Activated gamma-delta T cell treated with Interleukin-2 at 50 U/mL for 16 hours (primary cell): ENCODE measurements around the gene EML4.
"Not testable (repeated sequence)": the region's sequence is repeated elsewhere in the genome, so short reads cannot be mapped to it uniquely, and the experiment has no call there.

Source experiments
- DNase-seq: peaks from one replicate; pipeline ENCODE4 v3.0.0-alpha.2; 2020

EML4 gene

DNA sequence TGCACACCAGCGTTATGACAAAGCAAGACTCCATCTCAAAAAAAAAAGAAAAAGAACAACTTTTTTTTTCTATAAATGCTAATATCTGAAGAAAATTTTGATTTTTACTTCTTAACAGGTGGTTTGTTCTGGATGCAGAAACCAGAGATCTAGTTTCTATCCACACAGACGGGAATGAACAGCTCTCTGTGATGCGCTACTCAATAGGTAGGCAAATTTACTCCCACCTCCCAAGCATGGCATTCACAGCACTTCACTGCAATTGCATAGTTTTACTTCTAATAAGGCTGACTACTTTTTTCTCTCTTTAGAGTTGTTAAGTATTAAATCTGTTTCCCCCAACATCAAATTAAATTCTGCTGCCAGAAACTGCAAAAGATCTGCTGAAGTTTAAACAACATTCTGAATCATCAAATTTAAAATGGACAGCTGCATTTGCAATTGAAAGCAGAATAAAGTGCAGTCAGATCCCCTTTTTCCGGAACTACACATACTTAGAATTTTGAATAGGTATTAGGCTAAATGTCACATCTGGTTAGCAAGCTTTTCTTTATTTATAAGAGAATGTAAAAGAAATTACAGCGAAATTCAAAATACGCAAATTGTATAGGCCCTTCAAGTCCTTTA is 146.8 kb downstream of the EML4 start:
- DNase-seq = no peak

DNA sequence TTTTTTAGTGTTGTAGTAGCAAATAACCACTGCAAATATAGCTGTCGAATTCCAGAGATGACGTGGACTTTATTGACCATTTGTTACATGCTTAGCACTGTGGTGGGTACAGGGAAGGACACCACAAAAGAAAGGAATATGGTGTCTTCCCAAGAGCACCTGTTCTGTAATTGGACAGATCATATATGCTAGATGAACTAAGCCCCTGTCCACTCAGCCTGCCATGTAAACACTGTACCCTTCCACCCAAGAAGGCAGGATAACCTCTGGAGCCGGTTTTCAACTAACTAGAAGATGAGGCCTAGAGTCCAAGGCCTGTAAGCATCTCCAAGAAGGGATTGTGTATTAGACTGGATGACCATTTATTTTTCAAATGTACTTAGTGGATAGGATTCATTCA is 147.8 kb downstream of the EML4 start:
- DNase-seq = no peak

DNA sequence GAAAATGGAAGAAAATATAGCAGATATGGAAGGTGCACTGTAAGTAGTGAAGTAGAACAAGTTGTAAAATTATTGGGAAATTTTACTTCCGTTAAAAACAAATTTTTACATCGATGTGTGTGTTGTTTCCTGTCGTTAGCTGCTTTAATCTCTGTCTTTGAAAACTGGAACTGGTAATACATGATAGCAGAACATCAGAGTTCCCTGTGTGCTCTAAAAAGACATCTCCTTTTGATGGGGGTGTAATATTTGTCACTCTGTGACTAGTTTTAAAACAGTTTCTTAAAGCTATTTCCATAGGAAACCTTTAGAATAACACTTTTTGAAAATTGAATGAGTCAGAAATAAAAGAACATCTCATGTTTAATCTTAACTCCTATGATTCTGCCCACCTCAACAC is 148.3 kb downstream of the EML4 start:
- DNase-seq = no peak

DNA sequence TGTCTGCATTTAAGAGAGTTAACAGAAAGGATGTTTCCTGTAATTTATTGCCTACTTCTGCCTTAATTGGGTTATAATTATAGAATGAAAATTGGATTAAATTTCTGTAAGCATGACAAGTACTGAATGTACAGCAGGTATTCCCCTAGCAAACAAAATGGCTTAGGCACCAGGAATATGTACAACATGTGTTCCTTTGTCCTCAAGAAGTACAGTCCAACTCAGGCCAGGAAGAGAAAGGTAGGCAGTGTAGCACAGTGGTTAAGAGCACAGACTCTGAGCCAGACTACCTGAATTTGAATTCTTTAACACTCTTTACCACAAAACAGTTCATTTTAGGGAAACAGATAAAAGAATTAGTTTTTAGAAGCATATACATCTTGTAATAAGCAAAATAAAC is 148.8 kb downstream of the EML4 start:
- DNase-seq = no peak

DNA sequence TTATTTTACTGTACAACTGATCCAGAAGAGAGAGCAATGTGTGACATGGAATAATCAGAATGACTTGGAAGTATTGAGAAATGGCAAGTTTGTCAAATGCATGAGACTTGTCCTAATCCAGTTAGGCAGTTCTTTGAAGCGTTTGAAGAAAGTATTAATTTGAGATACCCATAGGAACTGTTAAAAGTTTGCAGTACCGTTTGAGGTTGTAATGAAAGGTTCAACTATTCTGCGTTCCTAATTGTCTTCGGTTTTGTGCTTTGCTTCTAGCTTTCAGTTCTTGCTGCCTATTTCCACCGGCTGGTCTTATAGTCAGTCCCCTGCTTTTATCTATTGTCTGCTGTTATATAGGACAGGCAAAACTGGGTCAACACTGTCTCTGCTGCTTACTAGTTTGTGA is 150.1 kb downstream of the EML4 start:
- DNase-seq = no peak

DNA sequence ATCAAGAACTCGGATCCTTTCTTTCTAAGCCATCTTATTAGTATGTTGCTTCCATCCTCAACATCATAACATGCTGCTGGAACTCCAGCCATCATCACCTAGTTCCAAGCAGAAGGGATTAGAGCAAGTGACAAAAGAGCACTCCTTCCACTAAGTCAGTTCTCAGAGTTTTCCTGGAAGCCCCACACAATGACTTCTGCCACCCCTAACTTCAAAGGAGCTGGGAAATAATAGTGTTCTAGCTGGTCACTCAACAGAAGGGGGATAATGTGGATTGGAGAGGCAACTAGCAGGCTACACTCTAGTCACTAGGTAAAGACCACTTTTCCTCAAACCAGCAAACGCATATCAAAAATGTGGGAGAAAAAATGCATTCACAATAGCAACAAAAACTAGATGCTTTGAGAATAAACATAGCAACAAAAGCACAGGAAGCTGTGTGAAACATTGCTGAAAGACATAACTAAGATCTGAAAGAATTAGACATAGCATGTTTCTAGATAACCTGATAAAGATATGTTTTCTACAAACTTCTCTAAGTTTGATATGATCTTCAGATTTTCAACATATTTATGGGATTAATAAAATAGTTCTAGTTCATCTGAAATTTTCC is 152.4 kb downstream of the EML4 start:
- DNase-seq = no peak

DNA sequence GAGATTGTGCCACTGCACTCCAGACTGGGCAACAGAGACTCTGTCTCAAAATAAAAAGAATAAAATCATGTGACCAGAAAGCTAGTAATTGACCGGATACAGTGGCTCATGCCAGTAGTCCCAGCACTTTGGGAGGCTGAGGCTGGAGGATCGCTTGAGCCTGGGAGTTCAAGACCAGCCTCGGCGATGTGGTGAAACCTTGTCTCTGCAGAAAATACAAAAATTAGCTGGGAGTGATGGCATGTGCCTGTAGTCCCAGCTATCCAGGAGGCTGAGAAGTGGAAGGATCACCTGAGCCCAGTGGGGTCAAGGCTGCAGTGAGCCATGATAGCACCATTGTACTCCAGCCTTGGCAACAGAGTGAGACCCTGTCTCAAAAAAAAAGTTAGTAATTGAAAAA is 155.1 kb downstream of the EML4 start:
- DNase-seq = no peak

DNA sequence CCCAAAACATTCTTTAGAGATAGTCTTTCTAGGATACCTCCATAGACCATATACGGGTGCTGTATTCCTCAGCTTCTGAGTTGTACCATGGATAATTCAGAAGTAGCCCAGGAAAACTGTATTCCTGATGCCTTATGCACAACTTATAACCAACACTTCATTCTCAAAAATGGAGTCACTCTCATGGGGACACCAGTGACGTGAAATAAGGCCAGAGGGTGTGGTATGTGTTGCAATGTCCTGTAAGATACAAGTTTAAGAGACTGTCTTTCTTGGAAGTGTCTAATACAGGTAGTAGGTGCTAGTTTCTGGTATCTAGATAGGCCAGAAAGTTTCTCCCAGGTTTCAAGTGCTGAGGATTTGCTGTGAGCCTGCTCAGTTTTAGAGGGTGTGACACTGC is 155.8 kb downstream of the EML4 start:
- no peak for DNase-seq

DNA sequence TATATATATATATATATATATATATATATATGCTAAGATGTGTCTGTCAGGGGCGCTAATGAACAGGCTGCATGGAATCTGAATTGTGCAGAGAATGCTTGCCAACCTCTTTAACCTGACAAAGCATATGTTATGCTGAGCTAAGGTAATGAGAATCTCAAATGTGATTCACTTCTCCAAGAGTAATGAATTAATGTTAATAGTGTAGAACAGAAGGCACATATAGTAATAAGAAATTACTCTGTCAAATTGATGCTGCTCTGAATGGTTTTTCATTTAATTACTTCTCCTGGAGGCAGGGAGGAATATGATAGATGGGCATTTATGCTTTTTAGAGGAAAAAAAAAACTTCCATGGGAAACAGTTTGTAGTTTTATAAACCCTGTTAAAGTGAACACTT is 156.5 kb downstream of the EML4 start:
- DNase-seq = no peak

DNA sequence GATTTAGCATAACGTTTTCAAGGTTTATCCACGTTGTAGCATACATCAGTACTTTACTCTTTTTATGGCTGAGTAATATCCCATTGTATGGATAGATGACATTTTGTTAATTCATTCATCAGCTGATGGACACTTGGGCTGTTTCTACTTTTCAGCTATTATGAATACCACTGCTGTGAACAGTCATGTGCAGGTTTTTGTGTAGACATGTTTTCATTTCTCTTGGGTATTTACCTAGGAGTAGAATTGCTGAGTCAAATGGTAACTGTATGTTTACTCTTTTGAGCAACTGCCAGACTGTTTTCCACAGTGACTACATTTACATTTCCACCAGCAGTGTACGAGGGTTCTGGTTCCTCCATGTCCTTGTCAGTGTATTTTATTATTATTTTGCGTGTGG is 158.0 kb downstream of the EML4 start:
- DNase-seq = no peak

DNA sequence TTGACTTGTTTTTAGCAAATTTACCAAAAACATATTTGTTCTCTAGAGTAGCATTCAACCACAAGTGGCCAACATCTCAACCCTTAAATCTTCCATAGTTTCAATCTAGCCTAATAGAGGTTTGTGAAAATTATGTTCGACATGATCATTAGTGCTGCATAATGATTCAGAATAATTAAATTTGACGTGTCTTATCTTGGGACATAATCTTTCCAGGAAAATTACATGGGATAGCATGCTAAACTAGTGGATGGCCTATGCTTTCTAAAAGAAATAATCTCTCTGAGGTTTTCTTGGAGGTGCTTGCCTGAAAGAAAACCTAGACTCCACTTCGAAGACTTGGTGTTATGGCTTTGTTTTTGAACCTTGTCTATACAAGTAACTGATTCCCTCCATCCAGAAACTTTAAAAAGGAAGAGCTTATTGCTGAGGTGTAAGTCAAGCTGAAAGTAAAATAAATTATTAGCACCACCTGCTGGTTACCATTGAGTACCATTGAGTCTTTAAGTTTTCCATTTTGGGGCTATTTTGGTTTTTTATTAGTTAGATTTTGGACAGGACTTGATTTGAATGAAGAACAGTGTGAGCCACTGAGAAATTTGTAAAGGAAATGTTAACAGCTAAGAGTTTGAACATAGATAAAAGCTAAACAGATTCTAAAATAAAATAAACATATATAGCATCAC is 159.1 kb downstream of the EML4 start:
- DNase-seq = no peak

DNA sequence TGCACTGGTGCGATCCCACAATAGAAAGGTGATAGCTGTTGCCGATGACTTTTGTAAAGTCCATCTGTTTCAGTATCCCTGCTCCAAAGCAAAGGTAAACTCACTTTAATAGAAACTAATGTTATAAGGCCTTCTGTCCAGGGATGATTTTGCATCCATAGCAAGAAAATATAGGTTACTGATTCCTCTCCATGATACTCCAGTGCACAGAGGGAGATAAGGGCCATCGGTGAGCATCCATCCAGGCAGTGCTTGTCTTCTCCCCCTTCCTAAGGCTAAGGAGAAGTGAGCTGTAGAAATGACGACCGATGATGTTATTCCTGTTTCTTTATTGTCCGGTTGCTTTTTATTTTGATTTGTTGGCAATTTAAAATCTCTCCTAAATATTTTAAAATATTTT is 159.8 kb downstream of the EML4 start:
- DNase-seq = no peak

DNA sequence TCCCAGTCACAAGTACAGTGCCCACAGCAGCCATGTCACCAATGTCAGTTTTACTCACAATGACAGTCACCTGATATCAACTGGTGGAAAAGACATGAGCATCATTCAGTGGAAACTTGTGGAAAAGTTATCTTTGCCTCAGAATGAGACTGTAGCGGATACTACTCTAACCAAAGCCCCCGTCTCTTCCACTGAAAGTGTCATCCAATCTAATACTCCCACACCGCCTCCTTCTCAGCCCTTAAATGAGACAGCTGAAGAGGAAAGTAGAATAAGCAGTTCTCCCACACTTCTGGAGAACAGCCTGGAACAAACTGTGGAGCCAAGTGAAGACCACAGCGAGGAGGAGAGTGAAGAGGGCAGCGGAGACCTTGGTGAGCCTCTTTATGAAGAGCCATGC is 160.6 kb downstream of the EML4 start:
- no peak for DNase-seq

DNA sequence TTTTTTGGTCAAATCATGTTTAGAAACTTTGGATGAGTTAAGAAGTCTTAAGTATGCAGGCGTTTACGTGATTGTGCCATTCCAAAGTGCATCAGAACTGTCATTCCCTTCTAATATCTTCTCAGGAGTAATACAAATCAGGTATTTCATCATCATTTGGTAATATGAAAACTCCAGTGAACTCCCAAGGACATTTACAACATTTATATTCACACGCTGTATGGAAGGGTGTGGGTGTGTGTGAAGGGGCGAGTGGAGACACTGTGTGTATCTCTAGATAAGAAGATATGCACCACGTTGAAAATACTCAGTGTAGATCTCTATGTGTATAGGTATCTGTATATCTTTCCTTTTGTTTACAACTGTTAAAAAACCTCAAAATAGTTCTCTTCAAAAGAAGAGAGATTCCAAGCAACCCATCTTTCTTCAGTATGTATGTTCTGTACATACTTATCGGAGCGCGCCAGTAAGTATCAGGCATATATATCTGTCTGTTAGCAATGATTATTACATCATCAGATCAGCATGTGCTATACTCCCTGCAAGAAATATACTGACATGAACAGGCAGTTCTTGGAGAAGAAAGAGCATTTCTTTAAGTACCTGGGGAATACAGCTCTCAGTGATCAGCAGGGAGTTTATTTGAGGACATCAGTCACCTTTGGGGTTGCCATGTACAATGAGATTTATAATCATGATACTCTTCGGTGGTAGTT is 162.6 kb downstream of the EML4 start:
- DNase-seq = no peak

DNA sequence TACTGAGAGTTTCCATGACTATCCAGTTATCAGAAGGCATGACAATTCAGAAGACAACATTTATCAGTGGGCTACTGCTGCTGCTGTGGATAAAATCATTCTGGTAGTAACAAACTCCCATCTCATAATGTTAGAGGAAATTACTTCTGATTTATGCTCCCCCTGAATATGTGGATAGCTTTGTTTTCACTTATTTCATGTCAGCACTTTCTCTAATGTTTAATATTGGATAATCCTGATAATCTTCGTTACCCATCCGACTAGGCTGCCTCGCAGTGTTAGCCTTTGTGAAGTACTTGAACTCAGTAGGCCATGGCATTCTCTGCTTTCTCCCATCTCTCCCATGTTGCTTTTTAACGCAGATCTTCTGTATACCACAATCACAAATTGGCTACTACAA is 163.4 kb downstream of the EML4 start:
- DNase-seq = no peak

DNA sequence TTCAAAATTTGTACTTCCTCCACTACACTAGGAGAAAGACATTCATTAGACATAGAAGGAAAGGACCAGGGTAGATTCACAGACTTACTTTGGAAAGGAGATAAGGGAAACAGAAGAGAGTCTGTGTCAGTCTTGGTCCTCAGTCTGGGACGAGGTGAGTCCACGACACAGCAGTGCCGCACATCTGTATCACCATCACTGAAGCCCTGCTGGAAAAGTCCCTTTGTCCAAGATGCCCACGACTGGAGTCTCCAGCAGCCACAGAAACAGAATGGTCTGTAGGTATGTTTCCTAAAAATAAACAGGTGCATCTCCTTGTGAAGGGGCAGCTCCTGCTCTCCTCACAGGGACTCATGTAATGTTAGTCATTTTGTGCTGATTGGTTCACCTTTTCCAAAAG is 164.4 kb downstream of the EML4 start:
- no peak for DNase-seq

DNA sequence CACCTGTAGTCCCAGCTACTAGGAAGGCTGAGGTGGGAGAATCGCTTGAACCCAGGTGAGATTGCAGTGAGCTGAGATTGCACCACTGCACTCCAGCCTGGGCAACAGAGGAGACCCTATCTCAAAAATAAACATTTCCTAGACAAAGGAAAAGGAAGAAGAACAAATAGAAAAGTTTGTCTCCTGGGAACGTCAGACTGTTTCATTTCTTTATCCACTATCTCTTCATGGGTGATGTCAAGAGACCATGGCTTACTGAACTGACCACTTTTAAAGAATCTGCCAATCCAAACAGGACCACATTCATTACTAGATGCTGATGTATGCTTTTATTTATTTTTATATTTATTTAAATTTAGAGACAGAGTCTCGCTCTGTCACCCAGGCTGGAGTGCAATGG is 165.1 kb downstream of the EML4 start:
- DNase-seq = no peak

DNA sequence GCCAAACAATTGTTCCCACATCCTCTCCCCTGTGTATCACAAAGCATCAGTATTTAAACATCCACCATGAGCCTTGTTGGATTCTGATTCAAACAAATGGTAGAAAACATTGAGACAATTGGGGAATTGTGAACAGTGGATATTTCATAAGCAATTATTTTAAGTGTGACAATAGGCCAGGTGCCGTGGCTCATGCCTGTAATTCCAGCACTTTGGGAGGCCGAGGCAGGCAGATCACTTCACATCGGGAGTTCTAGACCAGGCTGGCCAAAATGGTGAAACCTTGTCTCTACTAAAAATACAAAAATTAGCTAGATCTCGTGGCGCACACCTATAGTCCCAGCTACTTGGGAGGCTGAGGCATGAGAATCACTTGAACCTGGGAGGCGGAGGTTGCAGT is 165.7 kb downstream of the EML4 start:
- DNase-seq = not testable (repeated sequence)

DNA sequence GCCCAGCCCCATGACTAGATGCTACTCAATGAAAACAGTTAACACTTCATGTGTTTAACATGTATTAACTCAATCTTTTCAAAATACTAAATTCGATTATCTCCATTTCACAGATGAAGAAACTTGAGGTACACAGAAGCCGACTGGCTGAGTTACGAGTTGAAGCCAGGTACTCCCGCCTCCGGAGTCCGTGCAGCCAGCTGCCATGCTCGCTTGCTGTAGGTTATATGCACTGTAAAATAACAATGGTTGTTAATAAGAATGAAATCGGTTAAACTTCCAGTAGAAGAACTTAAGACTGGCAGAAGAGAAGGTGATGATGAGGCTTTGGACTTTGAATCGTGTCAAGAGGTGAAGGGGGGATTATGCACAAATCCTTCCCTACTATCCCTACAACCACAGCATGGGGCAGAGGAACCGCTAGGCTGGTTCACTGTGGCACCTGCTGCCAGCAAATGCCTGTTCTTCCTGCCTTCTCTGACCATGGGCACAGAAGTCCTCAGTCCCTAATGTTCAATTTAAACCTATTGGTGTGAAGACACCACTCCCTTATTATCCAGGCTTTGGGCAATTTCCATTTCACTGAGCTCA is 166.5 kb downstream of the EML4 start:
- DNase-seq = no peak

DNA sequence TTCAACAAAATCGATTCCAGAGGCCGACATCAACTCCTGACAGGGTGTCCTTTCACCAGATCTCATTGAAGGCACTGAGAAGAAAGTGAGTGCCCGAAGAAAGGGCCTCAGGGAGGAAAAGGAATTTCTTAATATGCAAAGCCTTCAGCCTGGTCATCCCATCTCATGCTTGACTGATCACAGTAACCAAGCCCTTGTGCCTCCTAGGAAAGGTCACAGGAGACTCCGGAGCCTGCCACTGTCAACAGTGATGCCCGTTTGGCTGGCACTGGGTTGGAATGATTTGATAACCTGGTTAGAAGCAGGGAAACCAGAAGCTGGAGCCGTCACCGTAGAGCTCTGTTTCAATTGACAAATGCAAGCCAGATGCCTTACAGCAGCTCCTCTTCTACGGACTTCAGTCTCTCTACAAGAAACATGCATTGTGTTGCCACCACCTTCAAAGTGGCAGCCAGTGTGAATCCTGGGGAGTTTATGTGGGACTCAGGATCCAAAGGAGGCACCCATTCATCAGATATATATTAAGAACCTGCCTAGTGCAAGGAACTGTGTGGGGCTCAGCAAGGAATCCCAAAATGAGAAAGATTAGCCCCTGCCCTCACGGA is 167.3 kb downstream of the EML4 start:
- no peak for DNase-seq

DNA sequence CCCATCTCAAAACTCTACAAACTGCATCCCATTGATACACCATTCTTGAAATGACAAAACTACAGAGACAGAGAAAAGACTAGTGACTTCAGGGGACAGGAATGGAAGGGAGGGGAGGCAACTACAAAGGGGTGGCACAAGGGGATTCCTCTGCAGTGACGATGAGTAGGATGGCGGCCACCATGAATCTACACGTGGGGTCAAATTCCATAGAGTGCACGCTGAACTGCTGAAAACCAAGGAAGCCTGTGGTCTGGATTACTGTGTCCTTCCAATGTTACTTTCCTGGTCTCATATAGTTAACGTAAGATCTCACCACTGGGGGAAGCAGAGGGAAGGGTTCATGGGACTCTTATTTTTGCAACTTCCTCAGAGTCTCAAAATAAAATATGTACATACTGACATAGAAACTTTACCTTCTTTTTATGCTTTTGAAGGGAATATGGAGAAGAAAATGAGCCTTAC is 168.2 kb downstream of the EML4 start:
- DNase-seq = no peak

DNA sequence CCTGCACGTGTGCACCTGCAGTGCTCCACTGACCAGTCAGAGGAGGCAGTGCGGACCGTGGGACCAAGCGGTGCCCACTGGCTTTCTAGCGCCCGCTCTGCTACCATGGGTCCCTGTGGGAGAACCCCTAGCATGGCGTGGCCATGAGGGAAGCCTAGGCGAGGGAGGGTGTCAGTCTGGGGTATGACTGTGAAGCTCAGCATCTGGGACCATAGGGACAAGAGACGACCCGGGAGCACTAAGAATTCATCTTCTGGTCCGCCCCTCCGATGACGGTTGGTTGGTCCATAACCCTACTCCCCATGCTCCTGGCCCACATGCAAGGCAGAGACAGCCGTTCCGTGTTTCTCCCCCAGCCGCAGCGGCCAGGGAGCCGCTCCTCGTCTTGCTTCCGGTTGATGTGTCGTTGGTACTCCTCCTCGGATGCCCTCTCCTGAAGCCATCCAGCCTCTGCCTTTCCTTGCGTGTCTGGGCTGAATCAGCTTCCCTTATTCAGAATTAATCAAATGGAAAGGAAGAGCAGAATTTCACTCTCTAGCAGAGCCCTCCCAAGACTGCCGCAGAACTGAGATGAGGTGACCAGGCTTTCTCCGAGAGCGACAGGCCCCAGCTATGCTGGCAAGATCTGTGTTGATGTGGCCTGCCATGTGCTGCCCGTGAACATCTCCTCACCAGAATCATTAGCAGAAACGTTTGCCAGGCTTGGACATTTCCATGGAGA is 168.9 kb downstream of the EML4 start:
- no peak for DNase-seq
